ENCODE data around the gene POMP. TPM values are rescaled to one million over a fixed set of nuclear protein-coding genes. Genes with fewer than 3 reads are reported as not detected.

POMP gene
- total RNA-seq, 4 donors from 2014 or later = 24.1 to 48.7 (median 35.5) TPM

- 96% methylated on average over 22 of the region's 22 CpGs for WGBS
- Histone ChIP-seq H3K27me3 (no peaks in the 10 kb centered on the region), H3K36me3 (no peaks in the 10 kb centered on the region), H3K9me3 (no peaks in the 10 kb centered on the region), H3K4me1 (peaks cover 7% of the 10 kb centered on the region), H3K27ac (no peak overlapping the region), H3K4me3 (no peak overlapping the region)
- no peak for TF ChIP-seq EP300 (IDR thresholded peaks at IDR 0.05)
- TF ChIP-seq, protein P1, sequence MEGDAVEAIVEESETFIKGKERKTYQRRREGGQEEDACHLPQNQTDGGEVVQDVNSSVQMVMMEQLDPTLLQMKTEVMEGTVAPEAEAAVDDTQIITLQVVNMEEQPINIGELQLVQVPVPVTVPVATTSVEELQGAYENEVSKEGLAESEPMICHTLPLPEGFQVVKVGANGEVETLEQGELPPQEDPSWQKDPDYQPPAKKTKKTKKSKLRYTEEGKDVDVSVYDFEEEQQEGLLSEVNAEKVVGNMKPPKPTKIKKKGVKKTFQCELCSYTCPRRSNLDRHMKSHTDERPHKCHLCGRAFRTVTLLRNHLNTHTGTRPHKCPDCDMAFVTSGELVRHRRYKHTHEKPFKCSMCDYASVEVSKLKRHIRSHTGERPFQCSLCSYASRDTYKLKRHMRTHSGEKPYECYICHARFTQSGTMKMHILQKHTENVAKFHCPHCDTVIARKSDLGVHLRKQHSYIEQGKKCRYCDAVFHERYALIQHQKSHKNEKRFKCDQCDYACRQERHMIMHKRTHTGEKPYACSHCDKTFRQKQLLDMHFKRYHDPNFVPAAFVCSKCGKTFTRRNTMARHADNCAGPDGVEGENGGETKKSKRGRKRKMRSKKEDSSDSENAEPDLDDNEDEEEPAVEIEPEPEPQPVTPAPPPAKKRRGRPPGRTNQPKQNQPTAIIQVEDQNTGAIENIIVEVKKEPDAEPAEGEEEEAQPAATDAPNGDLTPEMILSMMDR (IDR thresholded peaks at IDR 0.05) = no peak
- no peak for TF ChIP-seq POLR2A (IDR thresholded peaks at IDR 0.05)
- TF ChIP-seq POLR2AphosphoS5 (IDR thresholded peaks at IDR 0.05) = no peak
- DNase-seq (ENCODE audit: low spot score in 2 of 2) = no peak
Observed at GRCh38 chr13:28723806-28724205, 64.9 kb downstream of the POMP start.

DNA sequence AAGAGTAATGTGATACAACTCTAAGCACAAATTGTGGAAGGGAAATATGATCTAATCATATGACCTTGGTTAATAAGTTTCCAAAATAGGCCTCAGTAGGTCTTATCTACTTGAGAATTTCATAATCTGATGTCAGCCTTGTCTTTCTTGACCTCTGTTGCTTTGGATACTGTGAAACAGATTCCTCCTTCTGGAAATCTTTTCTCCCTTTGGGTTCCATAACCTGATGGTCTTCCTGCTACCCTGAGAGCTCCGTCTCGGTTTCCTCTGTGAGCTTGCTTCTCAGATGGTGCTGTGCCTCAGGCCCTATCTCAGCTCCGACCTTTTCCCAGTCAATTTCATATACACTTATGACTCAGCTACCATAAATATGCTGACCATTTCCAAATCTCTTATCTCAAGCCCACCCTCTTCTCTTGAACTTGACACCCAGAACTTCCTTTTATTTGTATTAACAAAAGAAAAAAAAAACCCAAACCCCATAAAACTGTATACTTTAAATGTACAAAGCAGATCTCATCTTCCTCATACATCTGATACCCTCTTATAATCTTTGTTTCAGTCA, 66.2 kb downstream of the POMP start:
- WGBS = 85% methylated on average over 3 of the region's 3 CpGs
- H3K27me3 ChIP-seq = no peaks in the 10 kb centered on the region
- no peaks in the 10 kb centered on the region for H3K36me3 ChIP-seq
- no peaks in the 10 kb centered on the region for H3K4me1 ChIP-seq
- no peak overlapping the region for H3K4me3 ChIP-seq
- H3K27ac ChIP-seq = no peak overlapping the region
- no peaks in the 10 kb centered on the region for H3K9me3 ChIP-seq
- DNase-seq (ENCODE audit: low spot score in 2 of 2) = no peak
- TF ChIP-seq POLR2A (IDR thresholded peaks at IDR 0.05) (no peak), POLR2AphosphoS5 (IDR thresholded peaks at IDR 0.05) (no peak), EP300 (IDR thresholded peaks at IDR 0.05) (no peak)
- TF ChIP-seq, protein P1 (IDR thresholded peaks at IDR 0.05) = no peak

Other genes starting within 250 kb of the POMP start
- 10 to 100 TPM in 1 of 4 donors, 1 to 10 TPM in 3; 3.8 to 14.2 (median 6.8) TPM for gene FLT1, start 164.0 kb upstream of the POMP start, total RNA-seq
- 10 to 100 TPM in 2 of 4 donors, 1 to 10 TPM in 2; 5.3 to 13.8 (median 9.6) TPM for gene SLC46A3, start 59.8 kb downstream of the POMP start, total RNA-seq
- under 1 TPM in 3 of 4 donors, not detected in 1; 0.26 to 0.72 (median 0.38) TPM for gene MTUS2, start 161.2 kb downstream of the POMP start, total RNA-seq

All from suprapubic skin (tissue), 4 donors.